Spleen (tissue), 3 donors: ENCODE measurements around the gene ARHGEF25.

ENCODE experiments used
- POLR2A ChIP-seq, 3 donors: fragments of 450-650 bp; IDR thresholded peaks; one replicate each; pipeline ENCODE4 v1.5.1; 2017; ENCODE audit warnings: antibody characterized with exemption in 3 of 3, mild to moderate bottlenecking in 1 of 3
- POLR2AphosphoS5 ChIP-seq, 3 donors: sonication (generic); formaldehyde crosslinking; IDR thresholded peaks; one replicate each; pipeline ENCODE4 v1.5.1; 2017; ENCODE audit warnings: antibody characterized with exemption in 3 of 3

GRCh38 chr12:57585156-57585555, 26.1 kb upstream of the ARHGEF25 start:
- TF ChIP-seq POLR2A (IDR thresholded peaks at IDR 0.05) = no peak
- no peak for TF ChIP-seq POLR2AphosphoS5 (IDR thresholded peaks at IDR 0.05)
